ENCODE results near the gene TH. TPM values are rescaled to one million over a fixed set of nuclear protein-coding genes. Genes with fewer than 3 reads are reported as not detected.

Gene TH
- total and polyA plus RNA-seq, 2 of the 8 experiments (the other 6 are each of a cell fraction or from before 2014, with no cell fraction given), result 0.09 TPM; not detected in 1

GRCh38 chr11:2134022-2135010, 37.3 kb downstream of the TH start (continued):
- no peak for TF ChIP-seq GTF2F1 (IDR thresholded peaks at IDR 0.05; ENCODE audit: borderline replicate concordance, low read depth, low read length)
- no peak for TF ChIP-seq RXRA (IDR thresholded peaks at IDR 0.05; ENCODE audit: insufficient read depth, low read depth, low read length)
- no peak for TF ChIP-seq SIX5 (IDR thresholded peaks at IDR 0.05; ENCODE audit: low read depth, low read length)
- TF ChIP-seq, protein P1, sequence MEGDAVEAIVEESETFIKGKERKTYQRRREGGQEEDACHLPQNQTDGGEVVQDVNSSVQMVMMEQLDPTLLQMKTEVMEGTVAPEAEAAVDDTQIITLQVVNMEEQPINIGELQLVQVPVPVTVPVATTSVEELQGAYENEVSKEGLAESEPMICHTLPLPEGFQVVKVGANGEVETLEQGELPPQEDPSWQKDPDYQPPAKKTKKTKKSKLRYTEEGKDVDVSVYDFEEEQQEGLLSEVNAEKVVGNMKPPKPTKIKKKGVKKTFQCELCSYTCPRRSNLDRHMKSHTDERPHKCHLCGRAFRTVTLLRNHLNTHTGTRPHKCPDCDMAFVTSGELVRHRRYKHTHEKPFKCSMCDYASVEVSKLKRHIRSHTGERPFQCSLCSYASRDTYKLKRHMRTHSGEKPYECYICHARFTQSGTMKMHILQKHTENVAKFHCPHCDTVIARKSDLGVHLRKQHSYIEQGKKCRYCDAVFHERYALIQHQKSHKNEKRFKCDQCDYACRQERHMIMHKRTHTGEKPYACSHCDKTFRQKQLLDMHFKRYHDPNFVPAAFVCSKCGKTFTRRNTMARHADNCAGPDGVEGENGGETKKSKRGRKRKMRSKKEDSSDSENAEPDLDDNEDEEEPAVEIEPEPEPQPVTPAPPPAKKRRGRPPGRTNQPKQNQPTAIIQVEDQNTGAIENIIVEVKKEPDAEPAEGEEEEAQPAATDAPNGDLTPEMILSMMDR (IDR thresholded peaks at IDR 0.05; ENCODE audit: control extremely low read depth in 1 of 3, insufficient read depth in 1 of 3, low read depth in 1 of 3, low read length in 3 of 3), result no peak
- no peak for TF ChIP-seq RBBP5 (IDR thresholded peaks at IDR 0.05; ENCODE audit: borderline replicate concordance, low read depth, low read length)
